ENCODE data around the gene HOXD13. TPM values are rescaled to one million over a fixed set of nuclear protein-coding genes. Genes with fewer than 3 reads are reported as not detected.
A peak's percentile ranks its signal among the peaks of the same experiment; 100 is the strongest.

The HOXD13 gene
- total and polyA plus RNA-seq, 2 donors (not counting 1 experiment from before 2014, with no cell fraction given): not detected

DNA sequence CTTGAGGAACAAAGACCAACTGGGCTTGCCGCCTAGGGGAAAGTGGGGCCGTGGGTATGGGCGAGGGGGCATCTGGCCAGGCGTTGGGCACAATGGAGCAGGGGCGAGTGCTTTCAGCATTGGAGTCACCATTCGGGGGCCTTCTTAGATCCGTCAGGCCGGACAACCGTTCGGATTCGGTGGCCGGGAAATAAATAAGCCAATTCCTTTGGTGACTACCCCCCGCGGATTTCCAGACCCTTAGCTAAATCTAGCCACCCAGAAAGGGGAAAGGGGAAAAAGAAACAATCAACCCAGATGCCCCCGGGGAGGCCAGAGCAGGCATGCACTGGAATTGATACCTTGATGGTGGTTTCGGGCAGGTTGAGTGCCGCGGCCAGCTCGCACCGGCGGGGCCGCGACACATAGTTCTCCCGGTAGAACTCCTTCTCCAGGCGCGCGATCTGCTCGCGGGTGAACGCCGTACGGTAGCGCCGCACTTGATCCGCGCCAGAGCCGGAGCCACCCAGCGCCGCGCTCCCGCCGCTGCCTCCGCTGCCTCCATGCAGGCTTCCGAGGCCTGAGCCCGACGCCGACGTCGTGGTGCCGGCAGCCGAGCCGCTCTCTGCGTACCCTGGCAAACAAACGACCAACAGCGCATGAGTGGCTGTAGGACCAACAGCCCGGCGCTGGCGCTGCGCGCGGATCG, 10.5 kb upstream of the HOXD13 start:
- Histone ChIP-seq H2AFZ (ENCODE audit: low read length) (no peak overlapping the region), H3K27me3 (ENCODE audit: control insufficient read depth, insufficient read depth, low read length) (peaks cover 82% of the 10 kb centered on the region), H3K27ac (ENCODE audit: insufficient read depth, low read length) (no peak overlapping the region), H3K9ac (ENCODE audit: insufficient read depth, low read length) (no peak overlapping the region), H3K79me2 (ENCODE audit: control insufficient read depth, insufficient read depth, low read length) (no peaks in the 10 kb centered on the region), H3K9me3 (ENCODE audit: control insufficient read depth, insufficient read depth, low read depth, low read length) (no peaks in the 10 kb centered on the region), H3K4me2 (ENCODE audit: extremely low read depth, insufficient read depth, low read length) (no peak overlapping the region), H4K20me1 (ENCODE audit: control insufficient read depth, extremely low read depth, insufficient read depth, low read length) (no peaks in the 10 kb centered on the region), H3K36me3 (ENCODE audit: control insufficient read depth, insufficient read depth, low read length) (no peaks in the 10 kb centered on the region), H3K4me3 (replicated peaks in 1 of 4; ENCODE audit: control extremely low read depth in 1 of 4, insufficient read depth in 1 of 4, low read depth in 3 of 4, low read length in 4 of 4) (no peak overlapping the region), H3K4me1 (ENCODE audit: control insufficient read depth, extremely low read depth, insufficient read depth, low read length) (no peaks in the 10 kb centered on the region)
- DNase-seq (ENCODE audit: low read depth in 2 of 2): no peak
- TF ChIP-seq, protein P1, sequence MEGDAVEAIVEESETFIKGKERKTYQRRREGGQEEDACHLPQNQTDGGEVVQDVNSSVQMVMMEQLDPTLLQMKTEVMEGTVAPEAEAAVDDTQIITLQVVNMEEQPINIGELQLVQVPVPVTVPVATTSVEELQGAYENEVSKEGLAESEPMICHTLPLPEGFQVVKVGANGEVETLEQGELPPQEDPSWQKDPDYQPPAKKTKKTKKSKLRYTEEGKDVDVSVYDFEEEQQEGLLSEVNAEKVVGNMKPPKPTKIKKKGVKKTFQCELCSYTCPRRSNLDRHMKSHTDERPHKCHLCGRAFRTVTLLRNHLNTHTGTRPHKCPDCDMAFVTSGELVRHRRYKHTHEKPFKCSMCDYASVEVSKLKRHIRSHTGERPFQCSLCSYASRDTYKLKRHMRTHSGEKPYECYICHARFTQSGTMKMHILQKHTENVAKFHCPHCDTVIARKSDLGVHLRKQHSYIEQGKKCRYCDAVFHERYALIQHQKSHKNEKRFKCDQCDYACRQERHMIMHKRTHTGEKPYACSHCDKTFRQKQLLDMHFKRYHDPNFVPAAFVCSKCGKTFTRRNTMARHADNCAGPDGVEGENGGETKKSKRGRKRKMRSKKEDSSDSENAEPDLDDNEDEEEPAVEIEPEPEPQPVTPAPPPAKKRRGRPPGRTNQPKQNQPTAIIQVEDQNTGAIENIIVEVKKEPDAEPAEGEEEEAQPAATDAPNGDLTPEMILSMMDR (conservative IDR thresholded peaks at IDR 0.05 in 1 of 2, IDR thresholded peaks at IDR 0.05 in 1 of 2; ENCODE audit: low read depth in 1 of 2, low read length in 2 of 2): no peak
- TF ChIP-seq EZH2 (IDR thresholded peaks at IDR 0.05; ENCODE audit: low read length, missing control alignments): peak; percentile 83

DNA sequence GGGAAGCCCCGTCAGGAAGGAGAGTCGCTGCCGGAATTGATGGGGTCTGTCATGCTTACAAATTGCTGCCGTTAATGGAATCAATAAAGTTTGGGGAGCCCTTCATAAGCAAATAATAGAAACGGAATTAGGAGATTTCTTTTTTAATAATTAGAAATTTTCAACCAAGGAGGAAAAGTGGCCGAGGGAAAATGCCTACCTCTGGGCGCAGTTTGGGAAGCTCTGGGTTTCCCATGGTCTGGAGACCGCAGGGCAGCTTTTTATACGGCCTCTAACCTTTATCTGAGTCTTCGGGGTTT, 10.0 kb upstream of the HOXD13 start:
- TF ChIP-seq EZH2 (IDR thresholded peaks at IDR 0.05; ENCODE audit: low read length, missing control alignments): no peak
- TF ChIP-seq, protein P1 (conservative IDR thresholded peaks at IDR 0.05 in 1 of 2, IDR thresholded peaks at IDR 0.05 in 1 of 2; ENCODE audit: low read depth in 1 of 2, low read length in 2 of 2): no peak
- Histone ChIP-seq H3K4me3 (replicated peaks in 1 of 4; ENCODE audit: control extremely low read depth in 1 of 4, insufficient read depth in 1 of 4, low read depth in 3 of 4, low read length in 4 of 4) (no peak overlapping the region), H3K27me3 (ENCODE audit: control insufficient read depth, insufficient read depth, low read length) (peaks cover 81% of the 10 kb centered on the region), H2AFZ (ENCODE audit: low read length) (no peak overlapping the region), H3K4me2 (ENCODE audit: extremely low read depth, insufficient read depth, low read length) (no peak overlapping the region), H3K79me2 (ENCODE audit: control insufficient read depth, insufficient read depth, low read length) (no peaks in the 10 kb centered on the region), H3K4me1 (ENCODE audit: control insufficient read depth, extremely low read depth, insufficient read depth, low read length) (no peaks in the 10 kb centered on the region), H3K9me3 (ENCODE audit: control insufficient read depth, insufficient read depth, low read depth, low read length) (no peaks in the 10 kb centered on the region), H3K27ac (ENCODE audit: insufficient read depth, low read length) (no peak overlapping the region), H4K20me1 (ENCODE audit: control insufficient read depth, extremely low read depth, insufficient read depth, low read length) (no peaks in the 10 kb centered on the region), H3K36me3 (ENCODE audit: control insufficient read depth, insufficient read depth, low read length) (no peaks in the 10 kb centered on the region), H3K9ac (ENCODE audit: insufficient read depth, low read length) (no peak overlapping the region)
- DNase-seq (ENCODE audit: low read depth in 2 of 2): no peak

DNA sequence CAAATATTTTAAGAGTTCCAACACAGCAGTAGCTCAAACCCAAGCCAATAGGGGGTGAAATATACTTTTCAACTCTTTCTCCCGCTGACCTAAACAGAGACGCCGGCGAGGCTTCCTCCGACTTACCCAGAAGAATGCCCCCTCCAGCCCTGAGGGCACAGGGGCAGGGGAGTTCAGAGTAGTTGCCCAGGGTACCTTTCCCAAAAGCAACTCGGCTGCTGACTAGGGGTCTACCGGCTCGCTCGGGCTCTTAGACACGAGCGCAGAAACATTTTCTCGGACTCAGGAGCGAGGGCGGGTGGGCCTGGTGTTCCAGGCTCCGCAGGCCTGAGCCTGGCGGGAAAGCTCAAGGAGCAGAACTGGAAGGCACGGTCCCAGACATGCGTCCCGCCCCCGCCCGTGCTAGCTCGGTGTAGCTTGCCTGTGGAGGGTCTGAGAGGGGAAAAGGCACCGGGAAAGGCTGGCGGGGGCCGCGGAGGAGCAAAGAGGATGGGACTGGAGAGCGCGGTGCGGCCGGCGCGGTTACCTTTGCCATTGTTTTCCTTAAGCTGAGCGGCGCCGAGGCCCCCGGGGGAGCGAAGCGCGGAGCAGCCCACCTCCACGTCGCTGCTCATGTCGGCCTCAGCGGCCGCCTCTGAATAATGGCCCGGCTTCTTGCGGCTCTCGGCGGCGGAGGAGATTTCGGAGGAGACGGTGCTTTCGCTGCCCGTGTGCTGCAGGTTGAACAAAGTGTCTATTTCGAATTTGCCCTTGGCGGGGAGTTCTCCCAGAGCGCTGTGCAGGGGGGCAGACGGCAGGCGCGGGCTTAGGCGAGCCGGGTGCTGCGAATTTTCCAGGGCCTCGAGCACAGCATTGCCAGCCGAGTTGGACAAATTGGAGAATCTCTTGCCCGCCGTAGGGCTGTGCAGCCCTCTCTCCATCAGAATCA, 9.4 kb upstream of the HOXD13 start:
- Histone ChIP-seq H2AFZ (ENCODE audit: low read length) (no peak overlapping the region), H3K4me1 (ENCODE audit: control insufficient read depth, extremely low read depth, insufficient read depth, low read length) (no peaks in the 10 kb centered on the region), H3K4me3 (replicated peaks in 1 of 4; ENCODE audit: control extremely low read depth in 1 of 4, insufficient read depth in 1 of 4, low read depth in 3 of 4, low read length in 4 of 4) (no peak overlapping the region), H3K36me3 (ENCODE audit: control insufficient read depth, insufficient read depth, low read length) (no peaks in the 10 kb centered on the region), H3K27ac (ENCODE audit: insufficient read depth, low read length) (no peak overlapping the region), H3K9me3 (ENCODE audit: control insufficient read depth, insufficient read depth, low read depth, low read length) (no peaks in the 10 kb centered on the region), H3K4me2 (ENCODE audit: extremely low read depth, insufficient read depth, low read length) (no peak overlapping the region), H3K27me3 (ENCODE audit: control insufficient read depth, insufficient read depth, low read length) (peaks cover 86% of the 10 kb centered on the region), H3K79me2 (ENCODE audit: control insufficient read depth, insufficient read depth, low read length) (no peaks in the 10 kb centered on the region), H3K9ac (ENCODE audit: insufficient read depth, low read length) (no peak overlapping the region), H4K20me1 (ENCODE audit: control insufficient read depth, extremely low read depth, insufficient read depth, low read length) (no peaks in the 10 kb centered on the region)
- peak; percentile 73 for TF ChIP-seq EZH2 (IDR thresholded peaks at IDR 0.05; ENCODE audit: low read length, missing control alignments)
- TF ChIP-seq, protein P1 (conservative IDR thresholded peaks at IDR 0.05 in 1 of 2, IDR thresholded peaks at IDR 0.05 in 1 of 2; ENCODE audit: low read depth in 1 of 2, low read length in 2 of 2): no peak
- no peak for DNase-seq (ENCODE audit: low read depth in 2 of 2)

Measured in fibroblast of lung (primary cell).